ENCODE results near the gene RSKR.
"Not testable (repeated sequence)": the region's sequence is repeated elsewhere in the genome, so short reads cannot be mapped to it uniquely, and the experiment has no call there.

Gene RSKR

GRCh38 chr17:28612936-28613872 lies 781 bp downstream of the RSKR start:
- peak; percentile 48 for DNase-seq (ENCODE audit: low spot score)
- in situ Hi-C loops (cut with MboI; ENCODE audit: low pct_unique_long_range_greater_than_20kb, low sequenced_read_pairs, unreplicated experiment): no loop called here
- TF ChIP-seq CTCF (IDR thresholded peaks at IDR 0.05; ENCODE audit: extremely low read depth, insufficient read depth, missing control alignments): peak; percentile 66

GRCh38 chr17:28612531-28612930 lies 1.5 kb downstream of the RSKR start:
- in situ Hi-C loops (cut with MboI; ENCODE audit: low pct_unique_long_range_greater_than_20kb, low sequenced_read_pairs, unreplicated experiment): no loop called here
- no peak for TF ChIP-seq CTCF (IDR thresholded peaks at IDR 0.05; ENCODE audit: extremely low read depth, insufficient read depth, missing control alignments)
- no peak for DNase-seq (ENCODE audit: low spot score)

GRCh38 chr17:28610376-28610775 lies 3.6 kb downstream of the RSKR start:
- no peak for DNase-seq (ENCODE audit: low spot score)
- no peak for TF ChIP-seq CTCF (IDR thresholded peaks at IDR 0.05; ENCODE audit: extremely low read depth, insufficient read depth, missing control alignments)
- in situ Hi-C loops (cut with MboI; ENCODE audit: low pct_unique_long_range_greater_than_20kb, low sequenced_read_pairs, unreplicated experiment): no loop called here

- in situ Hi-C loops (cut with MboI; ENCODE audit: low pct_unique_long_range_greater_than_20kb, low sequenced_read_pairs, unreplicated experiment): loop anchor here (10.0 kb wide), 1 partner anchor 49 kb away; the partner anchor contains the start of gene UNC119
- DNase-seq (ENCODE audit: low spot score): not testable (repeated sequence)
Observed at GRCh38 chr17:28604031-28604430, 10.0 kb downstream of the RSKR start.

GRCh38 chr17:28599311-28600184 lies 14.4 kb downstream of the RSKR start:
- in situ Hi-C loops (cut with MboI; ENCODE audit: low pct_unique_long_range_greater_than_20kb, low sequenced_read_pairs, unreplicated experiment): loop anchor here (10.0 kb wide), 1 partner anchor 45 kb away; the partner anchor contains the start of gene UNC119
- peak; percentile 82 for DNase-seq (ENCODE audit: low spot score)
- no peak for TF ChIP-seq CTCF (IDR thresholded peaks at IDR 0.05; ENCODE audit: extremely low read depth, insufficient read depth, missing control alignments)

GRCh38 chr17:28598799-28599310 lies 15.1 kb downstream of the RSKR start, which contains the start of gene SPAG5:
SPAG5 (minus strand) TSS chr17:28599025; CDS start chr17:28598946, 79 bp downstream.
- peak; percentile 98 for DNase-seq (ENCODE audit: low spot score)
- in situ Hi-C loops (cut with MboI; ENCODE audit: low pct_unique_long_range_greater_than_20kb, low sequenced_read_pairs, unreplicated experiment): no loop called here
- no peak for TF ChIP-seq CTCF (IDR thresholded peaks at IDR 0.05; ENCODE audit: extremely low read depth, insufficient read depth, missing control alignments)
